ENCODE data around the gene EPB41L5.

- TF ChIP-seq EP300 (IDR thresholded peaks at IDR 0.05; ENCODE audit: low read length) (no peak), PATZ1 (CRISPR knock-in tag; IDR thresholded peaks at IDR 0.05; ENCODE audit: borderline replicate concordance) (no peak), BDP1 (IDR thresholded peaks at IDR 0.05; ENCODE audit: insufficient read depth, insufficient read length) (no peak), JUND (IDR thresholded peaks at IDR 0.05; ENCODE audit: borderline replicate concordance, low read depth, low read length) (no peak), JUND (tag; IDR thresholded peaks at IDR 0.05; ENCODE audit: borderline replicate concordance, low read depth, low read length) (no peak)
- TF ChIP-seq, protein P1, sequence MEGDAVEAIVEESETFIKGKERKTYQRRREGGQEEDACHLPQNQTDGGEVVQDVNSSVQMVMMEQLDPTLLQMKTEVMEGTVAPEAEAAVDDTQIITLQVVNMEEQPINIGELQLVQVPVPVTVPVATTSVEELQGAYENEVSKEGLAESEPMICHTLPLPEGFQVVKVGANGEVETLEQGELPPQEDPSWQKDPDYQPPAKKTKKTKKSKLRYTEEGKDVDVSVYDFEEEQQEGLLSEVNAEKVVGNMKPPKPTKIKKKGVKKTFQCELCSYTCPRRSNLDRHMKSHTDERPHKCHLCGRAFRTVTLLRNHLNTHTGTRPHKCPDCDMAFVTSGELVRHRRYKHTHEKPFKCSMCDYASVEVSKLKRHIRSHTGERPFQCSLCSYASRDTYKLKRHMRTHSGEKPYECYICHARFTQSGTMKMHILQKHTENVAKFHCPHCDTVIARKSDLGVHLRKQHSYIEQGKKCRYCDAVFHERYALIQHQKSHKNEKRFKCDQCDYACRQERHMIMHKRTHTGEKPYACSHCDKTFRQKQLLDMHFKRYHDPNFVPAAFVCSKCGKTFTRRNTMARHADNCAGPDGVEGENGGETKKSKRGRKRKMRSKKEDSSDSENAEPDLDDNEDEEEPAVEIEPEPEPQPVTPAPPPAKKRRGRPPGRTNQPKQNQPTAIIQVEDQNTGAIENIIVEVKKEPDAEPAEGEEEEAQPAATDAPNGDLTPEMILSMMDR (IDR thresholded peaks at IDR 0.05 in 2 of 3, conservative IDR thresholded peaks at IDR 0.05 in 1 of 3; ENCODE audit: insufficient read depth in 2 of 3, low read depth in 1 of 3, low read length in 3 of 3): no peak
- TF ChIP-seq, protein P2, sequence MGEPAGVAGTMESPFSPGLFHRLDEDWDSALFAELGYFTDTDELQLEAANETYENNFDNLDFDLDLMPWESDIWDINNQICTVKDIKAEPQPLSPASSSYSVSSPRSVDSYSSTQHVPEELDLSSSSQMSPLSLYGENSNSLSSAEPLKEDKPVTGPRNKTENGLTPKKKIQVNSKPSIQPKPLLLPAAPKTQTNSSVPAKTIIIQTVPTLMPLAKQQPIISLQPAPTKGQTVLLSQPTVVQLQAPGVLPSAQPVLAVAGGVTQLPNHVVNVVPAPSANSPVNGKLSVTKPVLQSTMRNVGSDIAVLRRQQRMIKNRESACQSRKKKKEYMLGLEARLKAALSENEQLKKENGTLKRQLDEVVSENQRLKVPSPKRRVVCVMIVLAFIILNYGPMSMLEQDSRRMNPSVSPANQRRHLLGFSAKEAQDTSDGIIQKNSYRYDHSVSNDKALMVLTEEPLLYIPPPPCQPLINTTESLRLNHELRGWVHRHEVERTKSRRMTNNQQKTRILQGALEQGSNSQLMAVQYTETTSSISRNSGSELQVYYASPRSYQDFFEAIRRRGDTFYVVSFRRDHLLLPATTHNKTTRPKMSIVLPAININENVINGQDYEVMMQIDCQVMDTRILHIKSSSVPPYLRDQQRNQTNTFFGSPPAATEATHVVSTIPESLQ (CRISPR knock-in tag; IDR thresholded peaks at IDR 0.05): no peak
Measured at GRCh38 chr2:120208381-120209353, 195.8 kb downstream of the EPB41L5 start.
